ENCODE measurements around the gene KIF1C.
"Not testable (repeated sequence)": the region's sequence is repeated elsewhere in the genome, so short reads cannot be mapped to it uniquely, and the experiment has no call there.

Gene KIF1C

DNA sequence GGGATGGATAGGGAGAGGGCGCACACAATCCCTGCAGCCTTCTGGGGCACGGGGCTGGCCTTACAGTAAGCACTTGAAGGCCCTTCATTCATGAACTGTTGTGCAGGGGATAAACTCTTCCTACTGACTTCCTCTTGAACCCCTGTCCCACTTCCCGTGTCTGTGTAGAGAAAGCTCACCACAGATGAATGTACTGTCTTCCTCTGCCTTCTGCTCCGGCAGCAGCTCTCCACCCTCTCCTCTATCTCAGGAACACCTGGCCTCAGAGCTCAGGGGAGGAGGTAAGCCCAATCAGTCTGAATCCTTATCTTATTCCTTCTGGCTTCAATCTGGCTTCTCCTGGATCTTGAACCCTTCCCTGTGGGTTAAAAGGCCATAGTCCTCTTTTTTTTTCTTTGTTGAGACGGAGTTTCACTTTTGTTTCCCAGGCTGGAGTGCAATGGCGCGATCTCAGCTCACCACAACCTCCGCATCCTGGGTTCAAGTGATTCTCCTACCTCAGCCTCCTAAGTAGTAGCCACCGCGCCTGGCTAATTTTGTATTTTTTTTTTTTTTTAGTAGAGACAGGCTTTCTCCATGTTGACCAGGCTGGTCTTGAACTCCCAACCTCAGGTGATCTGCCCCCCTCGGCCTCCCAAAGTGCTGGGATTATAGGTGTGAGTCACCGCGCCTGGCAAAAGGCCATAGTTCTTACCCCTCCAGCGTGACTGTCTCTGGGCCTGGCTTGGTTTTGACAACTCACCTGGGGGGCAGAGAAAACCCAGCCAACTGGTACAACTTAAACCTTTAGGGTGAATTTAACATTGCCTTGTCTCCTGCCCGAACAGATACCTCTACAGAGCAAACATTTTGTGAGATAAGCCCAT is 44.6 kb downstream of the KIF1C start:
- in situ Hi-C loops (cut with HindIII; ENCODE audit: low sequenced_read_pairs): no loop called here

DNA sequence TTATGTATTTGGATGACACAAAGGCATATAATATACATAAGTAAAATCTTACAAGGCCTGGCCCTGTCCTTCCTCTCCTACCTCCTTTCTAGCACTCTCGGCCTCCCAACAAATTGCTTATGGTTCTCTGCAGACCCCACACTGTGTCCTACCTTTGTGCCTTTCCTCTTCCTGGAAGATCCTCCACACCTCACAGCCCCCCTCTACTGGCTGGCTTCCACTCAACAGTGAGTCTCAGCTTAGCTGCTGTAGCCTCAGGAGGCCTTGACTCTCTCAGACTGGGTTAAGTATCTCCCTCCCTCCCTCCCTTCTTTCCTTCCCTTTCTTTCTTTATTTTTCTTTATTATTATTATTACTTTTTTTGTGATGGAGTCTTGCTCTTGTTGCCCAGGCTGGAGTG is 45.8 kb downstream of the KIF1C start:
- in situ Hi-C loops (cut with HindIII; ENCODE audit: low sequenced_read_pairs): no loop called here

DNA sequence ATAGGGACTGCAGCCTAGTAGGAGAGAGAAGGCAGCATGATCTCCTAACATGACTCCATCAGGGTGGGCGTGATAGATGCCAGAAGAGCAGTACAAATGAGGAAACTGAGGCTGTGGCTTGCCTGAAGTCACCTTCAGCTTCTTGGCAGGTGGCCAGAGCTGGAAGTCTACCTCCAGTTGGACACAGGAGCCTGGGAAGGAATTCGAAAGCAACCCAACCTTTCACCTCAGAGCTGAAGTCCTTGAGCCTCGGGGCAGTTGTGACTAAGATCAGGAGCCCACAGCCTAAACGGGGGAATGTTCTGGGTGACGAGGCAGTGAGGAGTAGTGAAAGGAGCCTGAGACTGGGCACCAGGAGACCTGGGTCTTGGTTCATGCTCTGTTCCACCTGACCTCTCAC is 46.9 kb downstream of the KIF1C start:
- in situ Hi-C loops (cut with HindIII; ENCODE audit: low sequenced_read_pairs): no loop called here

DNA sequence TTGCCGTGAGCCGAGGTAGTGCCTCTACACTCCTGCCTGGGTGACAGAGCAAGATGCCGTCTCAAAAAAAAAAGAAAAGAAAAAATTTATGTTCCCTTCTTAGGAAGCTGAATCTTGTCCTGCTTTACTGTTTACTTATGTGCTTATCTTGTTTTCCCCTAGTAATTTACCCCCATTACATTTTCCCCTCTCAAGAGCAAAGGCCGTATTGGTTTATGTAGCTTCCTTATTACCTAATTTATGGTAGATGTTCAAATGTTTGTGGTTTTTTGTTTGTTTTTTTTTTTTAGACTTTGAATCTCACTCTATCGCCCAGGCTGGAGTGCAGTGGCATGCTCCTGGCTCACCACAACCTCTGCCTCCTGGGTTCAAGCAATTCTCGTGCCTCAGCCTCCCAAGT is 47.7 kb downstream of the KIF1C start:
- in situ Hi-C loops (cut with HindIII; ENCODE audit: low sequenced_read_pairs): no loop called here

DNA sequence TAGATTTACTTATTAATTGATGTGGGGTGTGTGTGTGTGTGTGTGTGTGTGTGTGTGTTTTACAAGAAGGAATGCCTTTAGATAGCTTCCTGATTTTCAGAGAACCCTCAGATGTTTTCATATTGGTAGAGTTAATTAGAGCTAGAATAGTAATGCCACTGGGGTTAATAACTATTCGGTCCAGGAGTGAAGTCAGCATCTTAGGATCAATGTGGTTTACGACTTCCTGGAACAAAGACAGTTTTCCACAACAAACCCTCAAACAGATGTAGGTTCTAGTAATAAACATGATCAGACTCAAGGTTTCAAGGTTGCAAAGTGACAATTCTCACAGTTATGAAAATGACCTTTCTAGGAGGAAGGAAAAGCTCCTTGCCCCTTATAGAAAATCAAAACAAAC is 49.7 kb downstream of the KIF1C start:
- in situ Hi-C loops (cut with HindIII; ENCODE audit: low sequenced_read_pairs): no loop called here

DNA sequence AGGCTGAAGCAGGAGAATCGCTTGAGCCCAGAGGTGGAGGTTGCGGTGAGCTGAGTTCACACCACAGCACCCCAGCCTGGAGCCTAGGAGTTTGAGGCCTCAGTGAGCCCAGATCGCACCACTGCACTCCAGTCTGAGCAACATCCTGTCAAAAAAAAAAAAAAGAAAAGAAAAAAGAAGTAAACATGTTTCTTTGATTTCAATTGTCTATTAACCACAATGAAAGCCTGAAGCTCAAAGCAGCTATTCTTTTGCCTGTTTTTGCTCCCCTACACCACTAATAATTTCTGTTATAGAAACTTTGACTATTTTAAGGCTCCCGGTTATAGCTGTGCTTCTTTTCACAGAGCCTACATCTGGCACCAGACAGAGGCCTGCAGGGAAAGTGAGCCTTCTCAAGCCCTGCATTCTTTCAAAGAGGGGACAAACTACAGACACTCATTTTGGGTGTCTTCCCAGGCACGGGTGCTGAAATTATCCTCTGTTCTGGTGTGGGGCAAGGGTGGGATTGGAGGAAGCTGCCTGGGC is 51.6 kb downstream of the KIF1C start:
- in situ Hi-C loops (cut with HindIII; ENCODE audit: low sequenced_read_pairs): no loop called here

DNA sequence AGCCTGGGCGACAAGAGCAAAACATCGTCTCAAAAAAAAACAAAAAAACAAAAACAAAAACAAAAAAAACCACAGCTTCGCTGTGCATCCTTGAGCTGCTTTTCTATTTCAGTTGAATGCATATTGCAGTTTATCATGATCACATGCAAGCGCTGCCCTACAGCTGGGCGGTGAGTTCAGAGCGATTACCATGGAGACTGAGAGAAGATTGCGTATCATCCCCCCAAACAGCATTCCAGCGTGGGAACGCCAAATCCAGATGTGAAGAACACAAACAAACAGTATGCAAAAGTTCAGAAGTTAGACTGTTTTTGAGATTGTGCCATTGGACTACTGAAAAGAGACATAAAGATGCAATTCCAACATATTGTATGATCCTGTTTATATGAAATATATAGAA is 52.5 kb downstream of the KIF1C start:
- in situ Hi-C loops (cut with HindIII; ENCODE audit: low sequenced_read_pairs): no loop called here

DNA sequence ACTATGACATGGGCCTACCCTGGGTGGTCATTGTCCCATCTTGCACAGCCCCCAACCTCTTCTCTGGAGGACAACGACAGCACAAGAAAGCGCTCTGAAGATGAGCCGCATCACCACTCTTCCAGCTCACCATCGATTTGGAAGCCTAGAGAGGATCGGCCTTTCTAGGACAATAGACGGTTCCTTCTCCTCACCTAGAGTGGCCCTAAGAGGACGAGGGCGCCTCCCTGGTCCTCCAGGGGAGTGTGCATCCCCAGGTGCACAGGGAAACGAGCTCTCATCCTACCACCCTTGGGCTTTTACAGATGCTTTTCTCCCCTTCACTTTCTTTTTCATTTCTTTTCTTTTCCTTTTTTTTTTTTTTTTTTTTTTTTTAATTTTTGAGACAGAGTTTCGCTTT is 57.8 kb downstream of the KIF1C start:
- in situ Hi-C loops (cut with HindIII; ENCODE audit: low sequenced_read_pairs): no loop called here

DNA sequence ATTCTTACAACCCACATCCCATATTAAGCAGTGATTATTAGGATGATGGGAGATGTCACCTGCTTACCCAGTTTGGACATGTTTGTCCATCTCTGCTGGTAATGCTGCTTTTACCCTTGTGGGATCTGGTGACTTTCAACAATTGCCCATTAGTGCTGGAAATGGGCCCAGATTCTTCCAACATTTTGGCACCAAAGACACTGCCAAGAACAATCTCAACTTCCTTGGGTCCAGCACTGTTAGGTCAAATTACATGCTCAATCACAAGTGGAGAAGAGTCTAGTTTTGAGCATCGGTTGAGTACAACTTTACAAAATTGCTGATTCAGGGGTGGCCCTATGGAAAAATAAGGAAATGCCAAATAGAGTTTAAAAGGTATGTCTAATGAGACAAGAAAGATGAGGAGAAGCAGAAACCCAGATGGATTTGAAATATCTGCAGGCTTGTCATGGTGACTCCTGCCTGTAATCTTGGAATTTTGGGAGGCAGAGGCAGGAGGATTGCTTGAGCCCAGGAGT is 67.5 kb downstream of the KIF1C start:
- in situ Hi-C loops (cut with HindIII; ENCODE audit: low sequenced_read_pairs): no loop called here

DNA sequence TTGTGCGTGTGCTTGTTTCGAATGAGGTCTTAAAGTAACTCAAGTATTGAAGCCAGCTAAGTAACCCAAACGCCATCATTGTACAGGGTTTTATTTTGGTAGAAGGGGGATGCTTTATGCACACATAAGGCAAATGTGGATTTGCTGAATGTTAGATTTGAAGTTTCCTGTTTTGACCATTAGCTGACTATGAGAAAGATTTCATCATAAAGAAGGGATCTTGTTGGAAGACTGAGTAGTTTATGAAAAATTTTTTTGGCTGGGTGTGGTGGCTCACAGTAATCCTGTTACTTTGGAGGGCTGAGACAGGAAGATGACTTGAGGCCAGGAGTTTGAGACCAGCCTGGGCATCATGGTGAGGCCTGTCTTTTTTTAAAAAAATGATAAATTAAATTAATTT is 70.5 kb downstream of the KIF1C start:
- in situ Hi-C loops (cut with HindIII; ENCODE audit: low sequenced_read_pairs): no loop called here

DNA sequence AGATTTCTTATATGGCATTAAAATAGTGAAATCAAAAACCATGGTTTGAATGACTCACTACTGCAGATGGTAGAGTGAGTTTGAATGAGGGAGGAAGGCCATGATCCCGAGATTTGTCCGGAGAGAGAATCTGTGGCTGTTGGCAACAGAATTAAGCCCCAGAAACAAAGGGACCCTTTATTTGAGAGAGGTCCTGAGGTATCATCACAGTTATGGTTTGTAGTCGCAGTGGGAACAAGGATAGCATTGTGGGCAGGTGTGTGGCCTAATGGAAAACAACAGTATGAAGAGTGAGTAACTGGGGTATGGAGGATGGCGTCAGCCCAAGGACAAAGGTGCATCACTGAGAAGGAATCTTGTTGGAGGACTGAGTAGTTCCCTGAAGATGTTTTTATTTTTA is 72.0 kb downstream of the KIF1C start:
- in situ Hi-C loops (cut with HindIII; ENCODE audit: low sequenced_read_pairs): no loop called here

DNA sequence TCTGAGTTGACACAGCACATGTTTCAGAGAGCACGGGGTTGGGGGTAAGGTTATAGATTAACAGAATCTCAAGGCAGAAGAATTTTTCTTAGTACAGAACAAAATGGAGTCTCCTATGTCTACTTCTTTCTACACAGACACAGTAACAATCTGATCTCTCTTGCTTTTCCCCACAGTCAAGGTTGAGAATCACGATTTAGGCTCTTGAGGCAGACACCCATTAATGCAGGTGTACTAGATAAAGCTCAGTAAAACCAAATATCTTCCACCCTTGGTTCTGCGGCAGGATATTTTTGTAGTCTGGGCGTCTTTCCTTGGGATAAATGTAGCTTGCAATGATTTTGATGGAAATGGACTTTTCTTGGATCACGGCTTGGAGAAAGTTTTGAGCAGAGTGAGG is 77.7 kb downstream of the KIF1C start:
- in situ Hi-C loops (cut with HindIII; ENCODE audit: low sequenced_read_pairs): not testable (repeated sequence)

DNA sequence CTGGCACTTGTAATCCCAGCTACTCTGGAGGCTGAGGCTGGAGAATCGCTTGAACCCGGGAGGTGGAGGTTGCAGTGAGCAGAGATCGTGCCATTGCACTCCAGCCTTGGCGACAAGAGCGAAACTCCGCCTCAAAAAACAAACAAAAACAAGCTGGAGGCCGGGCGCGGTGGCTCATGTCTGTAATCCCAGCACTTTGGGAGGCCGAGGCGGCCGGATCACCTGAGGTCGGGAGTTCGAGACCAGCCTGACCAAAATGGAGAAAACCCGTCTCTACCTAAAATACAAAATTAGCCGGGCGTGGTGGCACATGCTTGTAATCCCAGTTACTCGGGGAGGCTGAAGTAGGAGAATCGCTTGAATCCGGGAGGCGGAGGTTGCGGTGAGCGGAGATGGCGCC is 79.5 kb downstream of the KIF1C start:
- in situ Hi-C loops (cut with HindIII; ENCODE audit: low sequenced_read_pairs): not testable (repeated sequence)

DNA sequence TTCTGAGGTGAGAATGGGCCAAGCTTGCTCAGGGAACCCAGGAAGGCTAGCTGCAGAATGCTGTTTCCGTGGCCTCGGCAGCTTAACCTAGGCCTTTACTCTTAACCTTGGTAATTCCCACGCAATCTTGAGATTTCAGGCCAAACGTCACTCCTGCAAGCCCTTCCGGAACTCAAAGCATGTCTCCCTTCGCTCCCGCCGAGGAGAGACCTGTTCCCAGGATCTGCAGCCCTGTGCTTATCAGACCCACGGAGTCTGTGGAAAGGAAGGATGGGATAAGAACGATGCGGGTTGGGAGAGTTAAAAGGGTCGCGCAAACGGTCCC is 80.0 kb downstream of the KIF1C start:
- in situ Hi-C loops (cut with HindIII; ENCODE audit: low sequenced_read_pairs): no loop called here

Measured in endothelial cell of hepatic sinusoid (primary cell).